Measurements from ENCODE around the gene SOX6. TPM values are rescaled to one million over a fixed set of nuclear protein-coding genes. Genes with fewer than 3 reads are reported as not detected.

Gene SOX6
- total and polyA plus RNA-seq, 2 experiments from 2014 or later = 0.03 to 0.66 TPM

DNA sequence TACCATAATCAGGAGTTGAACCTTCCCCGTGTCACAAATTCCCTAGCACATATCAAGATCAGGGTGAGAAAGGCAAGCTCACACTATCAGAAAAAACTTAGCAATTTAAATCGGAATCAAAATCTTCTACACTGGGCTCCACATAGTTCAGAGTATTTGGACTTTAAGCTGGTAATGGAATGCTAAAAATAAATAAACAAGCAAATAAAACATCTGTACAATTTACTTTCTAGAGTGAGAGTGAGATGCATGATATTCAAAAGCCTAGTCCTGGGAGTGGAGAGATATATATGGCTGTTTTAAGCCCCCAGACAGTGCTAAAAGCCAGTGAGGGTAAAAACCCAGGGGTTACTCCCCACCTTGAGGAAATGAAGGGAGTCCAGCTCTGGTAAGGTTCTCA is 380.6 kb downstream of the SOX6 start (continued):
- TF ChIP-seq, protein P1, sequence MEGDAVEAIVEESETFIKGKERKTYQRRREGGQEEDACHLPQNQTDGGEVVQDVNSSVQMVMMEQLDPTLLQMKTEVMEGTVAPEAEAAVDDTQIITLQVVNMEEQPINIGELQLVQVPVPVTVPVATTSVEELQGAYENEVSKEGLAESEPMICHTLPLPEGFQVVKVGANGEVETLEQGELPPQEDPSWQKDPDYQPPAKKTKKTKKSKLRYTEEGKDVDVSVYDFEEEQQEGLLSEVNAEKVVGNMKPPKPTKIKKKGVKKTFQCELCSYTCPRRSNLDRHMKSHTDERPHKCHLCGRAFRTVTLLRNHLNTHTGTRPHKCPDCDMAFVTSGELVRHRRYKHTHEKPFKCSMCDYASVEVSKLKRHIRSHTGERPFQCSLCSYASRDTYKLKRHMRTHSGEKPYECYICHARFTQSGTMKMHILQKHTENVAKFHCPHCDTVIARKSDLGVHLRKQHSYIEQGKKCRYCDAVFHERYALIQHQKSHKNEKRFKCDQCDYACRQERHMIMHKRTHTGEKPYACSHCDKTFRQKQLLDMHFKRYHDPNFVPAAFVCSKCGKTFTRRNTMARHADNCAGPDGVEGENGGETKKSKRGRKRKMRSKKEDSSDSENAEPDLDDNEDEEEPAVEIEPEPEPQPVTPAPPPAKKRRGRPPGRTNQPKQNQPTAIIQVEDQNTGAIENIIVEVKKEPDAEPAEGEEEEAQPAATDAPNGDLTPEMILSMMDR (conservative IDR thresholded peaks at IDR 0.05; ENCODE audit: low read depth in 2 of 2) = no peak
- TF ChIP-seq NANOG (IDR thresholded peaks at IDR 0.05; ENCODE audit: borderline replicate concordance) = no peak
- no peak for TF ChIP-seq CREB1 (CRISPR knock-in tag; IDR thresholded peaks at IDR 0.05; ENCODE audit: low read depth)

DNA sequence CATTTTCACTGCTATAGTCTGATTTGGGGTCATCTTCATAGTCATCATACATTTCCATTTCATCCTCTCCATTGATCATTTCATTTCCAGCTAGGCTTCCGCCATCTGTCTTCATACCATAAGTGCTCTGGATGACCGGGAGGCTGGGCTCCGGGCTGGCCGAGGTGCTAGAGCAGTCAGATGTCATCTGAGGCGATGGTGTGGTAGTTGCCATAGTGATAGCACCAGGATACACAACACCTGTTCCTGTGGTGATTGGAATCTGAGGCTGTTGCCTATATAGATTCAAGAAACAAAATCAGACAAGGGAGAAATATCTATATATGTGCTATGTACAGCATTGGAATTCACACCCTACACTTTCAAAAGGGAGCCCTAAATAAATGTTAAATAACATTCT is 383.5 kb downstream of the SOX6 start:
- H3K4me1 Mint-ChIP-seq = peaks cover 13% of the 10 kb centered on the region; the same call in 2 of the 3 replicates
- peak; percentile 62 for DNase-seq (ENCODE audit: low spot score)
- H3K4me1 ChIP-seq (ENCODE audit: insufficient read depth) = peaks cover 6% of the 10 kb centered on the region; the same call in 1 of the 2 replicates

More for the DNA sequence above, 383.5 kb downstream of the SOX6 start:
- Mint-ChIP-seq H3K4me3 (no peak overlapping the region), H3K27me3 (ENCODE audit: insufficient read depth, low read depth, poor library complexity) (peaks cover 2% of the 10 kb centered on the region), H3K36me3 (ENCODE audit: low read depth) (no peaks in the 10 kb centered on the region), H3K9me3 (no peaks in the 10 kb centered on the region), H3K27ac (no peak overlapping the region)
- Histone ChIP-seq H3K27ac (ENCODE audit: low read depth) (no peak overlapping the region), H3F3A (replicated peaks; ENCODE audit: low read depth) (no peaks in the 10 kb centered on the region), H4K20me1 (replicated peaks; ENCODE audit: insufficient read depth) (no peaks in the 10 kb centered on the region), H3K79me2 (replicated peaks; ENCODE audit: insufficient read depth) (no peaks in the 10 kb centered on the region), H3K4me3 (no peak overlapping the region), H3K4me2 (no peak overlapping the region), H3K36me3 (ENCODE audit: insufficient read depth) (no peaks in the 10 kb centered on the region), H3K9me2 (ENCODE audit: insufficient read depth) (no peaks in the 10 kb centered on the region), H2AFZ (no peak overlapping the region), H3K27me3 (ENCODE audit: insufficient read depth) (no peaks in the 10 kb centered on the region; the same call in 1 of the 2 replicates)
- TF ChIP-seq EZH2 (IDR thresholded peaks at IDR 0.05; ENCODE audit: low read depth, unreplicated experiment) (no peak), CREB1 (CRISPR knock-in tag; IDR thresholded peaks at IDR 0.05; ENCODE audit: low read depth) (no peak), EZH2phosphoT487 (IDR thresholded peaks at IDR 0.05; ENCODE audit: unreplicated experiment) (no peak), POLR2AphosphoS5 (IDR thresholded peaks at IDR 0.05; ENCODE audit: low read depth) (no peak)
- TF ChIP-seq, protein P2, sequence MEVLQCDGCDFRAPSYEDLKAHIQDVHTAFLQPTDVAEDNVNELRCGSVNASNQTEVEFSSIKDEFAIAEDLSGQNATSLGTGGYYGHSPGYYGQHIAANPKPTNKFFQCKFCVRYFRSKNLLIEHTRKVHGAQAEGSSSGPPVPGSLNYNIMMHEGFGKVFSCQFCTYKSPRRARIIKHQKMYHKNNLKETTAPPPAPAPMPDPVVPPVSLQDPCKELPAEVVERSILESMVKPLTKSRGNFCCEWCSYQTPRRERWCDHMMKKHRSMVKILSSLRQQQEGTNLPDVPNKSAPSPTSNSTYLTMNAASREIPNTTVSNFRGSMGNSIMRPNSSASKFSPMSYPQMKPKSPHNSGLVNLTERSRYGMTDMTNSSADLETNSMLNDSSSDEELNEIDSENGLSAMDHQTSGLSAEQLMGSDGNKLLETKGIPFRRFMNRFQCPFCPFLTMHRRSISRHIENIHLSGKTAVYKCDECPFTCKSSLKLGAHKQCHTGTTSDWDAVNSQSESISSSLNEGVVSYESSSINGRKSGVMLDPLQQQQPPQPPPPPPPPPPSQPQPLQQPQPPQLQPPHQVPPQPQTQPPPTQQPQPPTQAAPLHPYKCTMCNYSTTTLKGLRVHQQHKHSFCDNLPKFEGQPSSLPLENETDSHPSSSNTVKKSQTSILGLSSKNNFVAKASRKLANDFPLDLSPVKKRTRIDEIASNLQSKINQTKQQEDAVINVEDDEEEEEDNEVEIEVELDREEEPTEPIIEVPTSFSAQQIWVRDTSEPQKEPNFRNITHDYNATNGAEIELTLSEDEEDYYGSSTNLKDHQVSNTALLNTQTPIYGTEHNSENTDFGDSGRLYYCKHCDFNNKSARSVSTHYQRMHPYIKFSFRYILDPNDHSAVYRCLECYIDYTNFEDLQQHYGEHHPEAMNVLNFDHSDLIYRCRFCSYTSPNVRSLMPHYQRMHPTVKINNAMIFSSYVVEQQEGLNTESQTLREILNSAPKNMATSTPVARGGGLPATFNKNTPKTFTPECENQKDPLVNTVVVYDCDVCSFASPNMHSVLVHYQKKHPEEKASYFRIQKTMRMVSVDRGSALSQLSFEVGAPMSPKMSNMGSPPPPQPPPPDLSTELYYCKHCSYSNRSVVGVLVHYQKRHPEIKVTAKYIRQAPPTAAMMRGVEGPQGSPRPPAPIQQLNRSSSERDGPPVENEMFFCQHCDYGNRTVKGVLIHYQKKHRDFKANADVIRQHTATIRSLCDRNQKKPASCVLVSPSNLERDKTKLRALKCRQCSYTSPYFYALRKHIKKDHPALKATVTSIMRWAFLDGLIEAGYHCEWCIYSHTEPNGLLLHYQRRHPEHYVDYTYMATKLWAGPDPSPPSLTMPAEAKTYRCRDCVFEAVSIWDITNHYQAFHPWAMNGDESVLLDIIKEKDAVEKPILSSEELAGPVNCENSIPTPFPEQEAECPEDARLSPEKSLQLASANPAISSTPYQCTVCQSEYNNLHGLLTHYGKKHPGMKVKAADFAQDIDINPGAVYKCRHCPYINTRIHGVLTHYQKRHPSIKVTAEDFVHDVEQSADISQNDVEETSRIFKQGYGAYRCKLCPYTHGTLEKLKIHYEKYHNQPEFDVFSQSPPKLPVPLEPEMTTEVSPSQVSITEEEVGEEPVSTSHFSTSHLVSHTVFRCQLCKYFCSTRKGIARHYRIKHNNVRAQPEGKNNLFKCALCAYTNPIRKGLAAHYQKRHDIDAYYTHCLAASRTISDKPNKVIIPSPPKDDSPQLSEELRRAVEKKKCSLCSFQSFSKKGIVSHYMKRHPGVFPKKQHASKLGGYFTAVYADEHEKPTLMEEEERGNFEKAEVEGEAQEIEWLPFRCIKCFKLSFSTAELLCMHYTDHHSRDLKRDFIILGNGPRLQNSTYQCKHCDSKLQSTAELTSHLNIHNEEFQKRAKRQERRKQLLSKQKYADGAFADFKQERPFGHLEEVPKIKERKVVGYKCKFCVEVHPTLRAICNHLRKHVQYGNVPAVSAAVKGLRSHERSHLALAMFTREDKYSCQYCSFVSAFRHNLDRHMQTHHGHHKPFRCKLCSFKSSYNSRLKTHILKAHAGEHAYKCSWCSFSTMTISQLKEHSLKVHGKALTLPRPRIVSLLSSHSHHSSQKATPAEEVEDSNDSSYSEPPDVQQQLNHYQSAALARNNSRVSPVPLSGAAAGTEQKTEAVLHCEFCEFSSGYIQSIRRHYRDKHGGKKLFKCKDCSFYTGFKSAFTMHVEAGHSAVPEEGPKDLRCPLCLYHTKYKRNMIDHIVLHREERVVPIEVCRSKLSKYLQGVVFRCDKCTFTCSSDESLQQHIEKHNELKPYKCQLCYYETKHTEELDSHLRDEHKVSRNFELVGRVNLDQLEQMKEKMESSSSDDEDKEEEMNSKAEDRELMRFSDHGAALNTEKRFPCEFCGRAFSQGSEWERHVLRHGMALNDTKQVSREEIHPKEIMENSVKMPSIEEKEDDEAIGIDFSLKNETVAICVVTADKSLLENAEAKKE (CRISPR knock-in tag; IDR thresholded peaks at IDR 0.05) = no peak
- ATAC-seq = peak; percentile 51; the same call in 2 of the 3 replicates

Measured in GM23338 (cell line).